Trophoblast cell (in vitro differentiated cells and primary cell): ENCODE data around the gene UGT3A1.

Source experiments
- DNase-seq, 2 donors: peaks; one replicate each; pipeline ENCODE4 v3.0.0-alpha.2; 2016
- H2AFZ ChIP-seq: 2 replicates; pipeline ENCODE4 v1.6.1; 2013; ENCODE audit warnings: low read length, moderate library complexity, mild to moderate bottlenecking; ENCODE audit not compliant: insufficient read depth, poor library complexity
- H2AK5ac ChIP-seq: 2 replicates; pipeline ENCODE4 v1.6.1; 2013; ENCODE audit warnings: mild to moderate bottlenecking, low read length
- H2BK120ac ChIP-seq: 2 replicates; pipeline ENCODE4 v1.6.1; 2013; ENCODE audit warnings: low read length, mild to moderate bottlenecking, moderate library complexity; ENCODE audit not compliant: insufficient read depth, poor library complexity
- H2BK12ac ChIP-seq: 2 replicates; pipeline ENCODE4 v1.6.1; 2013; ENCODE audit warnings: mild to moderate bottlenecking, low read length, moderate library complexity
- H2BK5ac ChIP-seq: 2 replicates; pipeline ENCODE4 v1.6.1; 2013; ENCODE audit warnings: low read length, low read depth, moderate library complexity, mild to moderate bottlenecking; ENCODE audit not compliant: poor library complexity
- H3K14ac ChIP-seq: 2 replicates; pipeline ENCODE4 v1.6.1; 2013; ENCODE audit warnings: mild to moderate bottlenecking, low read length
- H3K18ac ChIP-seq: 2 replicates; pipeline ENCODE4 v1.6.1; 2013; ENCODE audit warnings: mild to moderate bottlenecking, low read length
- H3K23ac ChIP-seq: 2 replicates; pipeline ENCODE4 v1.6.1; 2013; ENCODE audit warnings: low read length
- H3K27ac ChIP-seq: 2 replicates; pipeline ENCODE4 v1.5.1; 2013; ENCODE audit warnings: low read depth, mild to moderate bottlenecking, inconsistent platforms, low read length, moderate library complexity
- H3K27me3 ChIP-seq: 2 replicates; pipeline ENCODE4 v1.6.1; 2013; ENCODE audit warnings: inconsistent platforms, mild to moderate bottlenecking, low read length, moderate library complexity; ENCODE audit not compliant: insufficient read depth
- H3K36me3 ChIP-seq, 2 experiments: 1 replicate in 1 of 2; 2 replicates in 1 of 2; pipeline ENCODE4 v1.6.1; 2013; ENCODE audit warnings: low read length in 2 of 2, mild to moderate bottlenecking in 2 of 2, moderate library complexity in 1 of 2; ENCODE audit not compliant: insufficient read depth in 2 of 2, control insufficient read depth in 1 of 2
- H3K4ac ChIP-seq: 2 replicates; pipeline ENCODE4 v1.6.1; 2013; ENCODE audit warnings: low read depth, mild to moderate bottlenecking, low read length, moderate library complexity
- H3K4me1 ChIP-seq, 2 experiments: 1 replicate in 1 of 2; 2 replicates in 1 of 2; pipeline ENCODE4 v1.6.1; 2013; ENCODE audit warnings: low read length in 2 of 2, mild to moderate bottlenecking in 2 of 2, moderate library complexity in 1 of 2; ENCODE audit not compliant: insufficient read depth in 2 of 2, control insufficient read depth in 1 of 2
- H3K4me2 ChIP-seq: 2 replicates; pipeline ENCODE4 v1.6.1; 2013; ENCODE audit warnings: inconsistent platforms, mild to moderate bottlenecking, low read length, moderate library complexity
- H3K4me3 ChIP-seq: 2 replicates; pipeline ENCODE4 v1.5.1; 2013; ENCODE audit warnings: mild to moderate bottlenecking, low read depth, low read length, inconsistent platforms
- H3K79me1 ChIP-seq: one replicate; pipeline ENCODE4 v1.6.1; 2013; ENCODE audit warnings: low read length
- H3K79me2 ChIP-seq: 2 replicates; pipeline ENCODE4 v1.6.1; 2013; ENCODE audit warnings: low read length, mild to moderate bottlenecking; ENCODE audit not compliant: control insufficient read depth, insufficient read depth, poor library complexity
- H3K9ac ChIP-seq: 2 replicates; pipeline ENCODE4 v1.6.1; 2013; ENCODE audit warnings: mild to moderate bottlenecking, low read length
- H3K9me3 ChIP-seq: 2 replicates; pipeline ENCODE4 v1.6.1; 2013; ENCODE audit warnings: low read depth, mild to moderate bottlenecking, control low read depth, inconsistent platforms, low read length; ENCODE audit not compliant: insufficient read depth
- H4K12ac ChIP-seq: 2 replicates; pipeline ENCODE4 v1.6.1; 2013; ENCODE audit warnings: low read depth, mild to moderate bottlenecking, low read length, moderate library complexity
- H4K8ac ChIP-seq: 2 replicates; pipeline ENCODE4 v1.6.1; 2013; ENCODE audit warnings: low read depth, mild to moderate bottlenecking, low read length, moderate library complexity
- H4K91ac ChIP-seq: one replicate; pipeline ENCODE4 v1.6.1; 2013; ENCODE audit warnings: low read depth, mild to moderate bottlenecking, low read length, moderate library complexity
- WGBS: extraction: QIAGEN DNeasy Blood & Tissue Kit; methylation state at CpG from one replicate; pipeline ENCODE4 v1.1.7; 2013; ENCODE audit warnings: missing lambda C conversion rate; ENCODE audit not compliant: insufficient read length, insufficient coverage; ENCODE audit errors: extremely low coverage; 5-methylcytosine and 5-hydroxymethylcytosine counted together

Gene UGT3A1

GRCh38 chr5:35954175-35954574 lies 37.0 kb downstream of the UGT3A1 start:
- WGBS = no CpG with 5 or more reads among the region's 9 CpGs

GRCh38 chr5:35947085-35947484 lies 44.1 kb downstream of the UGT3A1 start:
- H4K12ac ChIP-seq = no peak overlapping the region
- H3K4me2 ChIP-seq = no peak overlapping the region
- H3K18ac ChIP-seq = no peak overlapping the region
- H2BK120ac ChIP-seq = no peak overlapping the region
- H3K36me3 ChIP-seq = no peaks in the 10 kb centered on the region
- DNase-seq = no peak
- H2AFZ ChIP-seq = no peak overlapping the region
- H3K27ac ChIP-seq = no peak overlapping the region
- H3K14ac ChIP-seq = no peak overlapping the region
- H3K9ac ChIP-seq = no peak overlapping the region
- no peak overlapping the region for H4K8ac ChIP-seq
- H4K91ac ChIP-seq = no peak overlapping the region
- H3K23ac ChIP-seq = no peak overlapping the region
- no peak overlapping the region for H2BK5ac ChIP-seq
- WGBS = no CpG with 5 or more reads among the region's 5 CpGs
- no peak overlapping the region for H2BK12ac ChIP-seq
- H2AK5ac ChIP-seq = no peak overlapping the region
- H3K9me3 ChIP-seq = no peaks in the 10 kb centered on the region
- no peaks in the 10 kb centered on the region for H3K79me2 ChIP-seq
- no peaks in the 10 kb centered on the region for H3K79me1 ChIP-seq
- no peaks in the 10 kb centered on the region for H3K27me3 ChIP-seq
- no peak overlapping the region for H3K4ac ChIP-seq
- no peaks in the 10 kb centered on the region for H3K4me1 ChIP-seq
- no peak overlapping the region for H3K4me3 ChIP-seq

More at GRCh38 chr5:35954175-35954574, 37.0 kb downstream of the UGT3A1 start:
- Histone ChIP-seq H4K8ac (no peak overlapping the region), H3K27ac (no peak overlapping the region), H3K18ac (no peak overlapping the region), H3K4me2 (no peak overlapping the region), H3K14ac (no peak overlapping the region), H2AFZ (no peak overlapping the region), H3K4ac (no peak overlapping the region), H3K27me3 (no peaks in the 10 kb centered on the region), H3K36me3 (no peaks in the 10 kb centered on the region), H4K91ac (no peak overlapping the region), H2BK5ac (no peak overlapping the region), H3K9me3 (no peaks in the 10 kb centered on the region), H4K12ac (no peak overlapping the region), H3K23ac (no peak overlapping the region), H3K4me1 (peaks cover 0 to 2% of the 10 kb centered on the region in 2 experiments), H3K79me2 (no peaks in the 10 kb centered on the region), H2BK120ac (no peak overlapping the region), H2AK5ac (no peak overlapping the region), H3K9ac (no peak overlapping the region), H3K4me3 (no peak overlapping the region), H3K79me1 (no peaks in the 10 kb centered on the region), H2BK12ac (no peak overlapping the region)
- DNase-seq = no peak

GRCh38 chr5:35939639-35940038 lies 51.6 kb downstream of the UGT3A1 start:
- Histone ChIP-seq H3K9me3 (no peaks in the 10 kb centered on the region), H3K4me3 (no peak overlapping the region), H2BK120ac (no peak overlapping the region), H4K12ac (no peak overlapping the region), H2AFZ (no peak overlapping the region), H3K9ac (no peak overlapping the region), H3K36me3 (no peaks in the 10 kb centered on the region), H3K27ac (no peak overlapping the region), H3K4me2 (no peak overlapping the region), H4K91ac (no peak overlapping the region), H3K18ac (no peak overlapping the region), H3K14ac (no peak overlapping the region), H3K27me3 (no peaks in the 10 kb centered on the region), H3K4ac (no peak overlapping the region), H4K8ac (no peak overlapping the region), H3K79me2 (no peaks in the 10 kb centered on the region), H2AK5ac (no peak overlapping the region), H3K79me1 (no peaks in the 10 kb centered on the region), H3K4me1 (no peaks in the 10 kb centered on the region), H2BK12ac (no peak overlapping the region), H3K23ac (no peak overlapping the region), H2BK5ac (no peak overlapping the region)
- WGBS = no CpG with 5 or more reads among the region's 3 CpGs
- no peak for DNase-seq

- Histone ChIP-seq H3K27ac (no peak within 1 kb of the TSS), H3K23ac (peak within 1 kb of the TSS; percentile 81), H3K4ac (no peak within 1 kb of the TSS), H4K91ac (no peak within 1 kb of the TSS), H4K12ac (no peak within 1 kb of the TSS), H3K27me3 (no peaks in the 10 kb centered on the region), H3K18ac (no peak within 1 kb of the TSS), H3K9me3 (no peaks in the 10 kb centered on the region), H3K4me1 (no peaks in the 10 kb centered on the region), H3K79me2 (no peaks in the 10 kb centered on the region), H4K8ac (no peak within 1 kb of the TSS), H3K79me1 (no peaks in the 10 kb centered on the region), H2AFZ (no peak within 1 kb of the TSS), H3K9ac (no peak within 1 kb of the TSS), H2BK120ac (no peak within 1 kb of the TSS), H2BK5ac (no peak within 1 kb of the TSS), H3K36me3 (no peaks in the 10 kb centered on the region), H3K14ac (no peak within 1 kb of the TSS), H3K4me2 (peak within 1 kb of the TSS; percentile 29), H3K4me3 (no peak within 1 kb of the TSS), H2BK12ac (no peak within 1 kb of the TSS), H2AK5ac (no peak within 1 kb of the TSS)
- WGBS = no CpG with 5 or more reads among the region's 2 CpGs
- peak; percentile 13 to 39 for DNase-seq
Observed at GRCh38 chr5:35938568-35939227, 52.5 kb downstream of the UGT3A1 start, which contains the start of gene CAPSL. TSS of gene CAPSL (minus strand) at chr5:35938622. CDS start at chr5:35921120, 17,502 bp downstream.
